ENCODE data around the gene DPF3.

The DPF3 gene

DNA sequence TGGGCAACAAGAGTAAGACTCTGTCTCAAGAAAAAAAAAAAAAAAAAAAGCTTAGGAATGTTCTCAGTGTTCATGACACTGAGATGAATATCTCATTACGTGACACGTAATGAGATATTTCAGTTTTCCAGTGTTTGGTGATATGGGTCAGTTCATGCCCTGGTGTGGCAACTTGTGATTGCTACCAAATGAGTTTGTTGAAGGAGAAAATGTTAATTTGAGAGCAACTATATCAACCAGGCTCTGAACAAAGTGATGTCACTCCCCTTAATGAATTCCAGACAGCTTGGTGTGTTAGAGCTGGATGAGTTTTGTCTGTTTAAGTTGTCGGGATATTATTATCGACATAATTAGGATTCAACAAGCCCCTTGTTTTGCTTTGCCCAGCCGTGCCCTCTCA, 211.7 kb downstream of the DPF3 start:
- no peak for DNase-seq (ENCODE audit: low read depth in 2 of 2)

- no peak for DNase-seq (ENCODE audit: low read depth in 2 of 2)
These were observed 212.9 kb downstream of the DPF3 start for GRCh38 chr14:72680853-72681640.

DNA sequence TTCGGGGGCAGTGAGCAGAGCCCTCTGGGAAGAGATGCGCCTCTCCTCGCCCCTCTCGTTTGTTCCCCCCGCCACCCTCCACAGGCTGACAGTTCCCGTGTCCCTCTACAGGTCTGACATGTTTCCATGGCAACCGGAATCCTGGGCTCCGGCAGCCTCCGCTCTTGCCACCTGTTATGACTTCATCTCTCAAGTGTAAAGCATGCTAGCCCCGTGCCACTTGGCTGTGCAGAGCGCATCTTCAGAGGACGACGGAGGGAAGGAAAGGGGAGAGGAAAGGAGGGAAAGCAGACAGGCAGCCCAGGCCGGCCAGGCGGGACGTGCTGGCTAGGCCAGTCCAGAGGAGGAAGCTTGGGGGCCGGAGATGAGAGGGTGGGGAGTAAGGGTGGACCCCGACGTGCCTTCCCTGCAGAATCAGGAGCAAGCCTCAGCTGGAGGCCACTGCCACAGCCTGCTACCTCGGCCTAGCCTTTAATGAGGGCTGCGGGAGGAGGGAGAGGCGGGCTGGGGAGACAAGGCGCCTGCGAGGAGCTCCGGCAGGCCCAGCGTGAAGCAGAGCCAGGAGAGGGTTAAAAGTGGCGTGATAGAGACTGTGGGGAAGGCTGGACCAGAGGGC, 214.3 kb downstream of the DPF3 start:
- DNase-seq (ENCODE audit: low read depth in 2 of 2): no peak

DNA sequence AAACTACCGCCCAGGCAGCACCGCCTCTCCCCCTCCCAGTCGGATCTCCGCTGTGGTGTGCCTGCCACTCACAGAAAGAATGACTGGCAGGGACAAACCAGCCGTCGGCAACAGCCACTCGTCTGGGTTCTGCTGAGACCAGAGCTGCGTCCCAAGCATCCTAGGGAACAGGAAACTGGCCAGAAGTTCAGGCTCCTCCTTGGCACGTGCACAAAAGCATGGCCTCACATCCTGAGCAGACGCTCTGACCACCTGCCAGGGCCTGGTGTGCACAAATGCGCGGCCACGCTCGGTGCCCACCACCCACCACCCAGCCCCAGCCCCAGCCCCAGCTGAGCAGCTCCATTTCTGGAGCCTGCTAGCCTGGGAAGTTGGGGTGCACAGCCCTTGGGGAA, 214.8 kb downstream of the DPF3 start:
- no peak for DNase-seq (ENCODE audit: low read depth in 2 of 2)

- no peak for DNase-seq (ENCODE audit: low read depth in 2 of 2)
These were observed 215.5 kb downstream of the DPF3 start for GRCh38 chr14:72678356-72678755.

GRCh38 chr14:72677664-72678063, 216.2 kb downstream of the DPF3 start:
- DNase-seq (ENCODE audit: low read depth in 2 of 2): no peak

- no peak for DNase-seq (ENCODE audit: low read depth in 2 of 2)
These were observed 218.8 kb downstream of the DPF3 start for GRCh38 chr14:72675126-72675525.

- DNase-seq (ENCODE audit: low read depth in 2 of 2): no peak
These were observed 220.7 kb downstream of the DPF3 start for GRCh38 chr14:72673179-72673578.

DNA sequence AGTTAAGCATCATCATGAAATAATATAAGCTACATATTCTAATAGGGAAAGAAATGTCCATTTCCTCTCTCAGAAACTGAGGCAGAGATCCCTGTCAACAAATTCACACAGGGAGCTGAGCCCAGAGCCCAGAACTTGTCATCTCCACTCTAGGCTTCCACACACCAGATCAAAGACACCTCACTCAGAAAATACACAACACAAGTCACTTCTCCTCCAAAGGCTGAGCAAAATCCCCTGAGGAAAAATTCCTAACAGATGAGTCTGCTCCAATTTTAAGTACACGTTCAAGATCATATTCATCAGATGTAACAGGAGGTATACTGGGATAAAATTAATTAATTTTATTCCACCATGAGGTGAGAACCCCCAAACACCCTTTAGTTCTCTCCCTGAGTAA, 227.3 kb downstream of the DPF3 start:
- no peak for DNase-seq (ENCODE audit: low read depth in 2 of 2)

DNA sequence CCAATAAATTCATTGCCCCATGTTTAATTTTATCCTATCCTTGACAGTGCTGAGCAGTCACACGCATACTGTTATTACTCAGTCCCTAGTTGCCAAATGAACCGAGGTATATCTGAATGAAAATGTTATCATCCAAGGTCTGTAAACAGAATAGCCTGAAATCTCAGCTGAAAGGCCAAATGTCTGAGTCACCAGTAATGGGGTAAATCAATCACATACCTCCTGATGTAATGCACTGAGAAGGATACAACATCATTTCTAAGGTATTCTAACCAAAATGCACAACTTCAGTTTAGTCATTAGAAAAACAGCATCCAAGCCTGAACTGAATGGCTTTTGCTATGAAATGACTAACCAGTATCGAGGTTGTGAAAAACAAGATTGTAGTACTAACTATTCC, 228.6 kb downstream of the DPF3 start:
- no peak for DNase-seq (ENCODE audit: low read depth in 2 of 2)

DNA sequence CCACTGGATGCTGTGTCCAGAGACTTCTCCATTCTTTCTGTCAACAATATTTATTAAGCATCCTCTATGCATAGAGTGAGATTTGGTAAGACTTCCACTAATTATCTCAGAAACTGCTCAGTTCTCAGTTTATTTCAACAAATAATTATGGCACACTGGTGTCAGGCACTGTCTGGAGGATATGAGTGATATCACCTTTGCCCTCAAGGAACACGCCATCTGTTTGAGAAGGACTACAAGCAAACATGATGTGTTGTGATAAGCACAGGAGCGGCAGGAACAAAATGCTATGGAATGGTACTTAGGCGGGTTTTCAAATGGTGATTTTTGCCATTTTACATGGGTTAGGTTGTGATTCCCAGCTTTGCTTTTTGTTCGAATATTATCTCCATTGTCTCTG, 229.2 kb downstream of the DPF3 start:
- DNase-seq (ENCODE audit: low read depth in 2 of 2): no peak

DNA sequence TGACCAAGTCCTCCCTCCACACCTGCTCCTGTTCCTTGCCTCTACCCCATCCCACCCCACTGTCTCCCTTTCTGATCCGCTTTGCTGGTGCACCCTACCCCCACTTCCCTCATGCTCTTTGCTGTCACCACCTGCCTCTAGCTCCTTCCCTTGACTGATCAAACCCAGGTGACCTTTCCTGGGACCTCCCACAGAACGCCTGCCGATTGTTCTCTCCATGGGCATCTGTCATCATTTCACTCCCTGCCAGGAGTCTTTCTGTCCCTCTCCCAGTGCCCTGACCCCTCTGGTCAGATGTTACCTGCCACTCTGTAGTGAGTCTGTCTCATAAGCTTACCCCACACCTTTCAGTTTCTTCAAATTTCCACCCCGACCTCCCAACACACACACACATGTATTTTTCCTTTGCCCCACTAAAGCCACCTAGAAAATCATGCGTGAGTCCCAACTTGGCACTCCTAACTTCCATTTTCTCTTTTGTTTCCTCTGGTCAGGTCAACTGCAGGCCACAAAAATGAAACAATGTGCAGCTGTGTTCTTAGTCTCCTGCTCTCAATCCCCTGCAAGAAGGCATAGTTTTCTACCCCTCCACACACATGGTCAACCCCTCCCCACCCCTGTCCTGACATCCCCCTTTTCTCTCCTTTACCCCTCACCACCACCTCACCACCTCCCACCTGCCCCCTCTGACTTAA, 229.8 kb downstream of the DPF3 start:
- DNase-seq (ENCODE audit: low read depth in 2 of 2): no peak

GRCh38 chr14:72663076-72663487, 230.8 kb downstream of the DPF3 start:
- peak in 1 of 2 donors; percentile 4 for DNase-seq (ENCODE audit: low read depth in 2 of 2)

- no peak for DNase-seq (ENCODE audit: low read depth in 2 of 2)
These were observed 231.7 kb downstream of the DPF3 start for GRCh38 chr14:72662214-72662613.

- DNase-seq (ENCODE audit: low read depth in 2 of 2): no peak
These were observed 236.5 kb downstream of the DPF3 start for GRCh38 chr14:72657214-72657921.

- no peak for DNase-seq (ENCODE audit: low read depth in 2 of 2)
These were observed 240.9 kb downstream of the DPF3 start for GRCh38 chr14:72653026-72653425.

- DNase-seq (ENCODE audit: low read depth in 2 of 2): no peak
These were observed 241.7 kb downstream of the DPF3 start for GRCh38 chr14:72652179-72652578.

GRCh38 chr14:72651714-72652113, 242.2 kb downstream of the DPF3 start:
- DNase-seq (ENCODE audit: low read depth in 2 of 2): no peak

GRCh38 chr14:72651081-72651480, 242.8 kb downstream of the DPF3 start:
- no peak for DNase-seq (ENCODE audit: low read depth in 2 of 2)

- DNase-seq (ENCODE audit: low read depth in 2 of 2): no peak
These were observed 244.2 kb downstream of the DPF3 start for GRCh38 chr14:72649603-72650227.

DNA sequence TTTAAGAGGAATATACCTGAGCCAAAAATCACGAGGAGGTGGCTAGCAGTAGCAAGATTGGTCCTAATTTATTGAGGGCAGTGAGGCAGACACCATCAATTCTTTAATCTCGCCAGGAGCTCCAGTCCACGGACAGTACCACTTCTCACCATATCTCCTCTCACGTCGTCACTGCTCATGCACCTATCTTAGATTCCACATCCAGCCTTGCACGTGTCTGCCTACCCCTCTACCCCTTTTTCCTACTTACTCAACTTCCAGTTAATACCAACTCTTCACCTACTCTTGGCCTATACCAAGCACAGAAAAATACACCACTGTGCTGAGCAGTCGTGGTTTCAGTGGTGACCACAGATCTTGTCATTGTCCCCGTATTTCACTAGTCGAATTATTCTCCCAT, 246.1 kb downstream of the DPF3 start:
- no peak for DNase-seq (ENCODE audit: low read depth in 2 of 2)

All from stimulated activated CD8-positive, alpha-beta memory T cell treated with anti-CD3 and anti-CD28 coated beads, Interleukin-2, amount 100 ng/mL, for 48 hours (primary cell).